Transverse colon (tissue), 3 donors: Measurements from ENCODE around the gene METTL2B.
"Not testable (repeated sequence)": the region's sequence is repeated elsewhere in the genome, so short reads cannot be mapped to it uniquely, and the experiment has no call there.

Source experiments
- EP300 ChIP-seq: sonication (generic); formaldehyde crosslinking; IDR thresholded peaks from one replicate; pipeline ENCODE4 v1.6.1; 2017; ENCODE audit warnings: antibody characterized with exemption, low read depth
- POLR2A ChIP-seq: fragments of 450-650 bp; IDR thresholded peaks from one replicate; pipeline ENCODE4 v1.6.1; 2016; ENCODE audit warnings: antibody characterized with exemption, mild to moderate bottlenecking, moderate library complexity
- TF ChIP-seq, protein P1 (sequence below), 5 experiments: fragments of 200-600 bp in 3 of 5; fragments of 450-650 bp in 2 of 5; sonication (generic) in 3 of 5; IDR thresholded peaks; 1 replicate in 2 of 5; 2 replicates in 3 of 5; pipeline ENCODE4 v1.5.1; 2016 to 2017; ENCODE audit warnings: antibody characterized with exemption in 5 of 5, inconsistent platforms in 3 of 5, mild to moderate bottlenecking in 2 of 5, moderate library complexity in 1 of 5

DNA sequence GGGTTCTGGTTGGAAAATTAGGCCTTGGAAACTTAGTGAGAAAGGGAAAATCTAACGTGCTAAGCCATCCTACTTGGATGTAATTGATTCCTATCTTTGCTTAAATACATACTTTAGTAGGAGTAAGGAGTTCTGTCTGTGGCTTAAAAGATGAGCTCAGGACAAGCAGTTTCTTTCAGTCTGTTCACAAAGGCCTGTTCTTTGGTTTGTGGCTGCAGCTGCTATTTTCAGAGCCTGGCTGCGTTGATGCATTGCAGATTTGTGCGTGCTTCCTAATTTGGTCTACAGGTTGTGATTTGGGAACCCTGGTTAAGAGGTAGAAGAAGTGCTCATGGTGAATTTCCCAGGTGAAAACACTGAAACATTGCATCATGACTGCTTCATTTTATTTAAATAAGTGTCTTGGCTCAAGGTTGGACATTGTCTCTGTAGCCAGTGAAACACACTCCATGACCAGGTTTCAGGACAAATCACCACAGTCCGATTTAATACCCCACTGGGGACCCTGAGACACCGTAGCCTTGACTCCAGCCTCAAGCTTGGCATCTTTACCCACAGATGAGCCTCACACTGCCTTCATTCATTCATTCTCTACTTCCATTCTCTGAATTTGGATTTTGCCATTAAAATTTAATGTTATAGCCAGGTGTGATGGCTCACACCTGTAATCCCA lies 30.9 kb downstream of the METTL2B start:
- not testable (repeated sequence) for TF ChIP-seq POLR2A, EP300
- TF ChIP-seq, protein P1, sequence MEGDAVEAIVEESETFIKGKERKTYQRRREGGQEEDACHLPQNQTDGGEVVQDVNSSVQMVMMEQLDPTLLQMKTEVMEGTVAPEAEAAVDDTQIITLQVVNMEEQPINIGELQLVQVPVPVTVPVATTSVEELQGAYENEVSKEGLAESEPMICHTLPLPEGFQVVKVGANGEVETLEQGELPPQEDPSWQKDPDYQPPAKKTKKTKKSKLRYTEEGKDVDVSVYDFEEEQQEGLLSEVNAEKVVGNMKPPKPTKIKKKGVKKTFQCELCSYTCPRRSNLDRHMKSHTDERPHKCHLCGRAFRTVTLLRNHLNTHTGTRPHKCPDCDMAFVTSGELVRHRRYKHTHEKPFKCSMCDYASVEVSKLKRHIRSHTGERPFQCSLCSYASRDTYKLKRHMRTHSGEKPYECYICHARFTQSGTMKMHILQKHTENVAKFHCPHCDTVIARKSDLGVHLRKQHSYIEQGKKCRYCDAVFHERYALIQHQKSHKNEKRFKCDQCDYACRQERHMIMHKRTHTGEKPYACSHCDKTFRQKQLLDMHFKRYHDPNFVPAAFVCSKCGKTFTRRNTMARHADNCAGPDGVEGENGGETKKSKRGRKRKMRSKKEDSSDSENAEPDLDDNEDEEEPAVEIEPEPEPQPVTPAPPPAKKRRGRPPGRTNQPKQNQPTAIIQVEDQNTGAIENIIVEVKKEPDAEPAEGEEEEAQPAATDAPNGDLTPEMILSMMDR (IDR thresholded peaks at IDR 0.05): not testable (repeated sequence)
